HCT116 (cell line): Measurements from ENCODE around the gene TRDMT1. TPM values are rescaled to one million over a fixed set of nuclear protein-coding genes. Genes with fewer than 3 reads are reported as not detected.

Experiments used
- ATAC-seq: fragments of 200-7000 bp; cut with Tn5 transposase; 2 replicates; pipeline ENCODE4 v1.9.1; 2020; ENCODE audit warnings: mild to moderate bottlenecking, moderate library complexity
- BruUV-seq: library from RNA; stranded (reverse); fragments of 400-500 nt; replicated peaks from 2 replicates; lab custom pipeline; 2021; lab: Mats Ljungman, UMichigan
- CTCF ChIA-PET: fragments of 300-600 bp; sonication (Branson Sonifier 250); formaldehyde crosslinking; loops from one replicate; lab custom pipeline; 2021; ENCODE audit warnings: antibody characterized with exemption; lab: Charles Lee
- POLR2A ChIA-PET: fragments of 300-600, 350-600 bp; sonication (Branson Sonifier 250); formaldehyde crosslinking; loops from one replicate; lab custom pipeline; 2021; ENCODE audit warnings: antibody characterized with exemption; lab: Charles Lee
- RAD21 ChIA-PET, 2 experiments: fragments of 300-600 bp; sonication (Branson Sonifier 250); formaldehyde crosslinking; loops; one replicate each; lab custom pipeline; 2023; ENCODE audit warnings: low total read pairs in 2 of 2; ENCODE audit not compliant: uncharacterized antibody in 2 of 2, unreplicated experiment in 2 of 2, low non-redundant PET in 1 of 2; lab: Charles Lee
- DNase-seq: peaks from one replicate; pipeline ENCODE4 v3.0.0-alpha.2; 2010; ENCODE audit warnings: low read depth, low spot score
- H2AFZ ChIP-seq: fragments of 200-600 bp; shearing (Covaris generic), sonication (generic); 2 replicates; pipeline ENCODE4 v1.6.1; 2017; ENCODE audit warnings: low read depth, mixed run types, mixed read lengths, antibody characterized with exemption, low read length; ENCODE audit not compliant: poor library complexity, severe bottlenecking
- H3K27ac ChIP-seq: 2 replicates; pipeline ENCODE4 v1.5.1; 2012; ENCODE audit warnings: low read depth, low read length
- H3K27me3 ChIP-seq: fragments of 200-600 bp; sonication (generic); 2 replicates; pipeline ENCODE4 v1.6.1; 2016; ENCODE audit warnings: mixed run types, low read length, mixed read lengths; ENCODE audit not compliant: insufficient read depth
- H3K36me3 ChIP-seq, 2 experiments: fragments of 200-500 bp in 1 of 2; fragments of 200-600 bp in 1 of 2; sonication (Bioruptor generic) in 1 of 2; sonication (generic) in 1 of 2; 2 replicates each; pipeline versions ENCODE4 v1.5.1 to v1.6.1; 2014 to 2016; ENCODE audit warnings: low read length in 2 of 2, inconsistent platforms in 1 of 2, mixed read lengths in 1 of 2, mixed run types in 1 of 2; ENCODE audit not compliant: insufficient read depth in 2 of 2, control insufficient read depth in 1 of 2
- H3K4me1 ChIP-seq, 2 experiments: fragments of 200-600 bp in 1 of 2; sonication (generic) in 1 of 2; 2 replicates each; pipeline versions ENCODE4 v1.5.1 to v1.6.1; 2012 to 2017; ENCODE audit warnings: low read length in 2 of 2, inconsistent platforms in 1 of 2, mild to moderate bottlenecking in 1 of 2, mixed read lengths in 1 of 2, mixed run types in 1 of 2, moderate library complexity in 1 of 2; ENCODE audit not compliant: insufficient read depth in 2 of 2, control insufficient read depth in 1 of 2
- H3K4me2 ChIP-seq: fragments of 200-600 bp; sonication (generic); 2 replicates; pipeline ENCODE4 v1.6.1; 2017; ENCODE audit warnings: mixed run types, low read length, mixed read lengths
- H3K4me3 ChIP-seq, 2 experiments: fragments of 200-600 bp in 1 of 2; sonication (generic) in 1 of 2; replicated peaks in 1 of 2; 2 replicates each; pipeline ENCODE4 v1.5.1; 2011 to 2016; ENCODE audit warnings: low read length in 2 of 2, control low read depth in 1 of 2, low read depth in 1 of 2, mild to moderate bottlenecking in 1 of 2, mixed read lengths in 1 of 2, mixed run types in 1 of 2
- H3K79me2 ChIP-seq: fragments of 200-600 bp; sonication (generic); 2 replicates; pipeline ENCODE4 v1.6.1; 2017; ENCODE audit warnings: mild to moderate bottlenecking, mixed run types, low read length, moderate library complexity, mixed read lengths; ENCODE audit not compliant: insufficient read depth
- H3K9ac ChIP-seq: fragments of 200-600 bp; sonication (generic); 2 replicates; pipeline ENCODE4 v1.6.1; 2016; ENCODE audit warnings: low read length, mixed read lengths
- H3K9me2 ChIP-seq: fragments of 200-600 bp; sonication (generic), shearing (Covaris generic); 2 replicates; pipeline ENCODE4 v1.6.1; 2017; ENCODE audit warnings: mixed run types, mild to moderate bottlenecking, moderate library complexity; ENCODE audit not compliant: insufficient read depth
- H3K9me3 ChIP-seq, 2 experiments: fragments of 200-500 bp in 1 of 2; fragments of 200-600 bp in 1 of 2; sonication (Bioruptor generic) in 1 of 2; sonication (generic) in 1 of 2; 2 replicates each; pipeline ENCODE4 v1.6.1; 2014 to 2017; ENCODE audit warnings: low read length in 2 of 2, mixed read lengths in 2 of 2, inconsistent platforms in 1 of 2, low read depth in 1 of 2, mild to moderate bottlenecking in 1 of 2, mixed run types in 1 of 2, moderate library complexity in 1 of 2; ENCODE audit not compliant: control insufficient read depth in 1 of 2, insufficient read depth in 1 of 2
- H4K20me1 ChIP-seq: fragments of 200-600 bp; sonication (generic), shearing (Covaris generic); 2 replicates; pipeline ENCODE4 v1.6.1; 2017; ENCODE audit warnings: mixed run types, mild to moderate bottlenecking, moderate library complexity; ENCODE audit not compliant: insufficient read depth
- EGR1 ChIP-seq: IDR thresholded peaks from 2 replicates; pipeline ENCODE4 v1.6.1; 2012; ENCODE audit warnings: low read depth
- ELF1 ChIP-seq: IDR thresholded peaks from 2 replicates; pipeline ENCODE4 v1.6.1; 2012; ENCODE audit warnings: low read depth, borderline replicate concordance
- FOSL1 ChIP-seq: IDR thresholded peaks from 2 replicates; pipeline ENCODE4 v1.6.1; 2012; ENCODE audit warnings: low read depth
- MAX ChIP-seq: IDR thresholded peaks from 2 replicates; pipeline ENCODE4 v1.6.1; 2012
- RAD21 ChIP-seq: IDR thresholded peaks from 2 replicates; pipeline ENCODE4 v1.6.1; 2012; ENCODE audit warnings: low read depth, mild to moderate bottlenecking
- REST ChIP-seq: IDR thresholded peaks from 2 replicates; pipeline ENCODE4 v1.6.1; 2012; ENCODE audit warnings: low read depth
- SIN3A ChIP-seq: IDR thresholded peaks from 2 replicates; pipeline ENCODE4 v1.6.1; 2012; ENCODE audit warnings: low read depth
- SP1 ChIP-seq: IDR thresholded peaks from 2 replicates; pipeline ENCODE4 v1.6.1; 2012; ENCODE audit warnings: low read depth
- intact Hi-C: fragments of 100-400 bp; cut with micrococcal nuclease; formaldehyde crosslinking; loops from 2 replicates; pipeline ENCODE4 v1.10.0; 2022
- total RNA-seq: library from RNA; stranded (reverse); gene quantifications from one replicate; pipeline ENCODE4 v1.2.1, GENCODE V29; 2021; ENCODE audit not compliant: unreplicated experiment
- TF ChIP-seq, protein P1 (sequence below), 3 experiments: fragments of 200-600 bp in 1 of 3; sonication (generic) in 1 of 3; IDR thresholded peaks in 2 of 3; conservative IDR thresholded peaks in 1 of 3; 2 replicates each; pipeline ENCODE4 v1.5.1; 2012 to 2017; ENCODE audit warnings: low read depth in 2 of 3, low read length in 2 of 3, antibody characterized with exemption in 1 of 3, borderline replicate concordance in 1 of 3, control low read depth in 1 of 3, mild to moderate bottlenecking in 1 of 3, mixed read lengths in 1 of 3, mixed run types in 1 of 3, moderate library complexity in 1 of 3; ENCODE audit not compliant: insufficient read depth in 1 of 3
- TF ChIP-seq, protein P2 (sequence below): IDR thresholded peaks from 2 replicates; pipeline ENCODE4 v1.6.1; 2012

TRDMT1 gene
- total RNA-seq, 1 experiment from 2014 or later, result 8.6 TPM

DNA sequence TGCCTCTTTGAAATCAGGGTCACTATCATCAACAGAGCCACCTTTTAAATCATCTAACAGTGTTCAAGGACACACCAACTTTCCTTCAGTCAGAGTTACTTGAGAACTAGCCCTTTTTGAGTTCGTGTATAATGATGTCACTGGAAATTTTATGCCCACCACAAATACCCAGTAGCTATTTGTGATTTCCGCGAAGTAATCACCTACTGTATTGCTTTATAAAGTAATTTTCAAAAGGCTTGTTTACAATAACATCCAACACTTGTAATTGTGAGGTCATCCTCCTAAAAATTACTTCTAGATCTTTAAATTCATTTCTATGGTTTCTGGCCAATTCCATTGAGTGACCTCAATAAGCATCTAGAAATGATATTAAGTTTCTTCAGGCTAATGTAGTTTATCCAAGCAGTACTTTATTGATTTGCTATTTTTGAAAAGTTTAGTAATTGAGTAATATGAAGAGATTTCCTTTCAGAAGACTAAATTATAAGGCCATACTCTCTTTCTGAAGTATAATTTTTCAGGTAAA lies 12.8 kb downstream of the TRDMT1 start:
- no peaks in the 10 kb centered on the region for H4K20me1 ChIP-seq
- DNase-seq, result no peak
- TF ChIP-seq ELF1, result no peak
- TF ChIP-seq REST, result no peak
- TF ChIP-seq, protein P1, sequence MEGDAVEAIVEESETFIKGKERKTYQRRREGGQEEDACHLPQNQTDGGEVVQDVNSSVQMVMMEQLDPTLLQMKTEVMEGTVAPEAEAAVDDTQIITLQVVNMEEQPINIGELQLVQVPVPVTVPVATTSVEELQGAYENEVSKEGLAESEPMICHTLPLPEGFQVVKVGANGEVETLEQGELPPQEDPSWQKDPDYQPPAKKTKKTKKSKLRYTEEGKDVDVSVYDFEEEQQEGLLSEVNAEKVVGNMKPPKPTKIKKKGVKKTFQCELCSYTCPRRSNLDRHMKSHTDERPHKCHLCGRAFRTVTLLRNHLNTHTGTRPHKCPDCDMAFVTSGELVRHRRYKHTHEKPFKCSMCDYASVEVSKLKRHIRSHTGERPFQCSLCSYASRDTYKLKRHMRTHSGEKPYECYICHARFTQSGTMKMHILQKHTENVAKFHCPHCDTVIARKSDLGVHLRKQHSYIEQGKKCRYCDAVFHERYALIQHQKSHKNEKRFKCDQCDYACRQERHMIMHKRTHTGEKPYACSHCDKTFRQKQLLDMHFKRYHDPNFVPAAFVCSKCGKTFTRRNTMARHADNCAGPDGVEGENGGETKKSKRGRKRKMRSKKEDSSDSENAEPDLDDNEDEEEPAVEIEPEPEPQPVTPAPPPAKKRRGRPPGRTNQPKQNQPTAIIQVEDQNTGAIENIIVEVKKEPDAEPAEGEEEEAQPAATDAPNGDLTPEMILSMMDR (IDR thresholded peaks at IDR 0.05 in 2 of 3, conservative IDR thresholded peaks at IDR 0.05 in 1 of 3; ENCODE audit: borderline replicate concordance in 1 of 3, insufficient read depth in 1 of 3, low read depth in 2 of 3, low read length in 2 of 3), result no peak
- TF ChIP-seq EGR1, result no peak
- no peak for TF ChIP-seq FOSL1
- TF ChIP-seq RAD21, result no peak
- TF ChIP-seq SP1, result no peak
- no peak for TF ChIP-seq MAX
- no peak for TF ChIP-seq SIN3A
- TF ChIP-seq, protein P2, sequence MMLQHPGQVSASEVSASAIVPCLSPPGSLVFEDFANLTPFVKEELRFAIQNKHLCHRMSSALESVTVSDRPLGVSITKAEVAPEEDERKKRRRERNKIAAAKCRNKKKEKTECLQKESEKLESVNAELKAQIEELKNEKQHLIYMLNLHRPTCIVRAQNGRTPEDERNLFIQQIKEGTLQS, result no peak
- no peak for ATAC-seq
- no peaks in the 10 kb centered on the region for H3K9me3 ChIP-seq
- intact Hi-C loops, result no loop called here
- no peaks in the 10 kb centered on the region for H3K36me3 ChIP-seq
- no peaks in the 10 kb centered on the region for H3K4me1 ChIP-seq
- ChIA-PET CTCF (no interaction called here), RAD21 (no interaction called here), POLR2A (no interaction called here)
- no peak overlapping the region for H3K4me3 ChIP-seq
- no peak overlapping the region for H2AFZ ChIP-seq
- no peak overlapping the region for H3K9ac ChIP-seq
- H3K27me3 ChIP-seq, result no peaks in the 10 kb centered on the region
- no peak overlapping the region for H3K4me2 ChIP-seq
- BruUV-seq, result no TSS peak
- H3K79me2 ChIP-seq, result no peaks in the 10 kb centered on the region
- H3K9me2 ChIP-seq, result no peaks in the 10 kb centered on the region
- H3K27ac ChIP-seq, result no peak overlapping the region
